Coronary artery (tissue), 2 donors: Measurements from ENCODE around the gene NAALADL1.
"Not testable (repeated sequence)": the region's sequence is repeated elsewhere in the genome, so short reads cannot be mapped to it uniquely, and the experiment has no call there.

ENCODE experiments used
- DNase-seq: peaks from one replicate; pipeline ENCODE4 v3.0.0-alpha.2; 2017; ENCODE audit warnings: low spot score
- H3K27ac ChIP-seq, 2 donors: fragments of 200-600 bp; sonication (generic); one replicate each; pipeline ENCODE4 v1.5.1; 2016 to 2019
- H3K4me3 ChIP-seq: fragments of 200-600 bp; sonication (generic); 2 replicates; pipeline ENCODE4 v1.5.1; 2016; ENCODE audit warnings: mild to moderate bottlenecking, moderate library complexity
- CTCF ChIP-seq: fragments of 200-600 bp; sonication (generic); IDR thresholded peaks from one replicate; pipeline ENCODE4 v1.5.1; 2019; ENCODE audit warnings: antibody characterized with exemption

NAALADL1 gene

GRCh38 chr11:65016705-65017104, 41.6 kb downstream of the NAALADL1 start:
- DNase-seq: no peak
- no peak overlapping the region for H3K27ac ChIP-seq
- no peak for TF ChIP-seq CTCF
- H3K4me3 ChIP-seq: no peak overlapping the region

- no peak for DNase-seq
- TF ChIP-seq CTCF: no peak
- Histone ChIP-seq H3K4me3 (peak overlapping the region; percentile 84), H3K27ac (peak overlapping the region; percentile 96 to 98)
Measured at GRCh38 chr11:65014726-65015227, 43.6 kb downstream of the NAALADL1 start.

GRCh38 chr11:65013888-65014725, 44.2 kb downstream of the NAALADL1 start, which contains the start of gene ARL2:
Gene ARL2, plus strand, starts transcription at chr11:65014160. Its CDS starts 48 bp downstream, at chr11:65014208.
- TF ChIP-seq CTCF: peak; percentile 98
- Histone ChIP-seq H3K27ac (peak within 1 kb of the TSS; percentile 96 to 98), H3K4me3 (peak within 1 kb of the TSS; percentile 84)
- peak; percentile 93 for DNase-seq

GRCh38 chr11:65013130-65013887, 45.0 kb downstream of the NAALADL1 start:
- peak overlapping the region; percentile 96 to 98 for H3K27ac ChIP-seq
- TF ChIP-seq CTCF: peak; percentile 81

GRCh38 chr11:65008873-65009272, 49.5 kb downstream of the NAALADL1 start:
- Histone ChIP-seq H3K27ac (no peak overlapping the region), H3K4me3 (no peak overlapping the region)
- TF ChIP-seq CTCF: no peak
- DNase-seq: no peak

More at GRCh38 chr11:65013130-65013887, 45.0 kb downstream of the NAALADL1 start:
- peak; percentile 95 for DNase-seq
- H3K4me3 ChIP-seq: peak overlapping the region; percentile 84

GRCh38 chr11:65008016-65008415, 50.3 kb downstream of the NAALADL1 start:
- TF ChIP-seq CTCF: no peak
- DNase-seq: no peak
- no peak overlapping the region for H3K27ac ChIP-seq
- H3K4me3 ChIP-seq: no peak overlapping the region

- not testable (repeated sequence) for DNase-seq, H3K27ac ChIP-seq, H3K4me3 ChIP-seq
Measured at GRCh38 chr11:65003968-65004367, 54.4 kb downstream of the NAALADL1 start.
